HEK293 (cell line): ENCODE data around the gene ZNF670.

Experiments
- CTCF ChIA-PET: fragments of 350-600 bp; formaldehyde crosslinking; extraction: SDS; loops from one replicate; lab custom pipeline; 2021; ENCODE audit warnings: antibody characterized with exemption; lab: Yijun Ruan, JAX
- POLR2A ChIA-PET: fragments of 300-600 bp; formaldehyde crosslinking; extraction: SDS; loops from one replicate; lab custom pipeline; 2020; ENCODE audit warnings: antibody characterized with exemption, inconsistent platforms; lab: Yijun Ruan, JAX
- H3K27ac ChIP-seq: fragments of 200-500 bp; sonication (Bioruptor generic); 2 replicates; pipeline ENCODE4 v1.5.1; 2014; ENCODE audit warnings: low read depth, low read length, control low read depth, inconsistent platforms; ENCODE audit errors: extremely low read depth
- H3K36me3 ChIP-seq, 2 experiments: fragments of 200-500 bp in 1 of 2; sonication (Bioruptor generic) in 1 of 2; 1 replicate in 1 of 2; 2 replicates in 1 of 2; pipeline ENCODE4 v1.5.1; 2014 to 2017; ENCODE audit warnings: inconsistent platforms in 2 of 2, low read length in 2 of 2; ENCODE audit not compliant: control insufficient read depth in 2 of 2, insufficient read depth in 1 of 2
- H3K4me1 ChIP-seq: fragments of 200-500 bp; sonication (Bioruptor generic); 2 replicates; pipeline ENCODE4 v1.5.1; 2014; ENCODE audit warnings: mild to moderate bottlenecking, low read length, inconsistent platforms; ENCODE audit not compliant: control insufficient read depth, insufficient read depth
- H3K4me3 ChIP-seq: 2 replicates; pipeline ENCODE4 v1.5.1; 2011; ENCODE audit warnings: low read depth, mild to moderate bottlenecking, control low read depth, low read length, moderate library complexity
- H3K9me3 ChIP-seq: fragments of 200-500 bp; sonication (Bioruptor generic); 2 replicates; pipeline ENCODE4 v1.5.1; 2014; ENCODE audit warnings: low read depth, low read length, inconsistent platforms; ENCODE audit not compliant: control insufficient read depth, insufficient read depth
- ATF2 ChIP-seq: fragments of 450-650 bp; formaldehyde crosslinking; IDR thresholded peaks from 2 replicates; pipeline ENCODE4 v1.5.1; 2016; ENCODE audit warnings: missing biosample characterization, missing genetic modification characterization, low read depth
- BCL6B ChIP-seq: fragments of 450-650 bp; formaldehyde crosslinking; IDR thresholded peaks from 2 replicates; pipeline ENCODE4 v1.5.1; 2017; ENCODE audit warnings: missing biosample characterization, missing genetic modification characterization
- KLF10 ChIP-seq: fragments of 450-650 bp; IDR thresholded peaks from 2 replicates; pipeline ENCODE4 v1.5.1; 2018; ENCODE audit warnings: missing biosample characterization, mild to moderate bottlenecking, missing genetic modification characterization
- MYNN ChIP-seq: fragments of 450-650 bp; formaldehyde crosslinking; IDR thresholded peaks from 2 replicates; pipeline ENCODE4 v1.5.1; 2016; ENCODE audit warnings: missing biosample characterization, missing genetic modification characterization, borderline replicate concordance
- PRDM1 ChIP-seq: fragments of 450-650 bp; formaldehyde crosslinking; IDR thresholded peaks from 2 replicates; pipeline ENCODE4; 2016; ENCODE audit warnings: missing biosample characterization, missing genetic modification characterization
- SP3 ChIP-seq: fragments of 450-650 bp; formaldehyde crosslinking; IDR thresholded peaks from 2 replicates; pipeline ENCODE4 v1.5.1; 2016; ENCODE audit warnings: missing biosample characterization, missing genetic modification characterization
- ZBTB21 ChIP-seq: fragments of 450-650 bp; formaldehyde crosslinking; IDR thresholded peaks from 2 replicates; pipeline ENCODE4 v1.5.1; 2017; ENCODE audit warnings: missing biosample characterization, missing genetic modification characterization
- ZBTB8A ChIP-seq: fragments of 450-650 bp; formaldehyde crosslinking; IDR thresholded peaks from 2 replicates; pipeline ENCODE4 v1.5.1; 2016; ENCODE audit warnings: missing biosample characterization, missing genetic modification characterization
- ZFP37 ChIP-seq: fragments of 450-650 bp; formaldehyde crosslinking; IDR thresholded peaks from 2 replicates; pipeline ENCODE4 v1.5.1; 2016; ENCODE audit warnings: missing biosample characterization, missing genetic modification characterization
- ZFP41 ChIP-seq: fragments of 450-650 bp; formaldehyde crosslinking; IDR thresholded peaks from 2 replicates; pipeline ENCODE4 v1.5.1; 2016; ENCODE audit warnings: missing biosample characterization, missing genetic modification characterization, borderline replicate concordance
- ZNF157 ChIP-seq: fragments of 450-650 bp; formaldehyde crosslinking; IDR thresholded peaks from 2 replicates; pipeline ENCODE4 v1.5.1; 2016; ENCODE audit warnings: missing biosample characterization, missing genetic modification characterization
- ZNF2 ChIP-seq: fragments of 450-650 bp; formaldehyde crosslinking; IDR thresholded peaks from 2 replicates; pipeline ENCODE4 v1.5.1; 2016; ENCODE audit warnings: missing biosample characterization, missing genetic modification characterization
- ZNF248 ChIP-seq: fragments of 450-650 bp; formaldehyde crosslinking; IDR thresholded peaks from 2 replicates; pipeline ENCODE4 v1.5.1; 2017; ENCODE audit warnings: missing biosample characterization, missing genetic modification characterization
- ZNF292 ChIP-seq: fragments of 450-650 bp; formaldehyde crosslinking; IDR thresholded peaks from 2 replicates; pipeline ENCODE4 v1.5.1; 2016; ENCODE audit warnings: low read depth, missing biosample characterization, missing genetic modification characterization, borderline replicate concordance
- ZNF302 ChIP-seq: fragments of 450-650 bp; formaldehyde crosslinking; IDR thresholded peaks from 2 replicates; pipeline ENCODE4 v1.5.1; 2016; ENCODE audit warnings: missing biosample characterization, missing genetic modification characterization, low read depth
- ZNF311 ChIP-seq: fragments of 450-650 bp; formaldehyde crosslinking; IDR thresholded peaks from 2 replicates; pipeline ENCODE4 v1.5.1; 2017; ENCODE audit warnings: missing biosample characterization, missing genetic modification characterization, borderline replicate concordance
- ZNF37A ChIP-seq: fragments of 450-650 bp; IDR thresholded peaks from 2 replicates; pipeline ENCODE4 v1.5.1; 2018; ENCODE audit warnings: missing biosample characterization, missing genetic modification characterization
- ZNF488 ChIP-seq: fragments of 450-650 bp; formaldehyde crosslinking; IDR thresholded peaks from 2 replicates; pipeline ENCODE4 v1.5.1; 2016; ENCODE audit warnings: missing biosample characterization, missing genetic modification characterization
- ZNF529 ChIP-seq: fragments of 450-650 bp; formaldehyde crosslinking; IDR thresholded peaks from 2 replicates; pipeline ENCODE4 v1.5.1; 2017; ENCODE audit warnings: missing genetic modification characterization, missing biosample characterization; ENCODE audit not compliant: insufficient replicate concordance
- ZNF670 ChIP-seq: fragments of 450-650 bp; formaldehyde crosslinking; IDR thresholded peaks from 2 replicates; pipeline ENCODE4 v1.5.1; 2016; ENCODE audit warnings: missing biosample characterization, missing genetic modification characterization, low read depth
- ZNF777 ChIP-seq: fragments of 450-650 bp; formaldehyde crosslinking; IDR thresholded peaks from 2 replicates; pipeline ENCODE4 v1.5.1; 2017; ENCODE audit warnings: missing biosample characterization, missing genetic modification characterization, borderline replicate concordance

Gene ZNF670

GRCh38 chr1:247096544-247096943 lies 17.9 kb upstream of the ZNF670 start:
- H3K27ac ChIP-seq, result no peak overlapping the region
- H3K9me3 ChIP-seq, result no peaks in the 10 kb centered on the region
- POLR2A ChIA-PET, result no interaction called here
- no peak for TF ChIP-seq ZNF157
- TF ChIP-seq PRDM1 (tag by site-specific recombination), result no peak
- TF ChIP-seq ZFP41, result no peak
- TF ChIP-seq ZFP37, result no peak
- no peak for TF ChIP-seq BCL6B (tag by site-specific recombination)
- TF ChIP-seq SP3 (tag by site-specific recombination), result no peak
- TF ChIP-seq ZNF292 (tag by site-specific recombination), result no peak
- no peak for TF ChIP-seq ZBTB21
- TF ChIP-seq ZNF488, result no peak
- H3K36me3 ChIP-seq, result peaks cover 0 to 38% of the 10 kb centered on the region in 2 experiments; a peak in 1 of 3 replicates
- H3K4me1 ChIP-seq, result no peaks in the 10 kb centered on the region
- H3K4me3 ChIP-seq, result no peak overlapping the region
- CTCF ChIA-PET, result no interaction called here

- H3K4me3 ChIP-seq, result no peak overlapping the region
- POLR2A ChIA-PET, result no interaction called here
- H3K4me1 ChIP-seq, result no peaks in the 10 kb centered on the region
- no peak for TF ChIP-seq ZNF248 (tag by site-specific recombination)
- no peak for TF ChIP-seq KLF10 (tag by site-specific recombination)
- no peak for TF ChIP-seq ZNF311
- TF ChIP-seq ZNF670, result no peak
- no peak for TF ChIP-seq ZNF529 (tag by site-specific recombination)
- no peak for TF ChIP-seq ZNF302 (tag by site-specific recombination)
- no peak for TF ChIP-seq ZNF777
- TF ChIP-seq ATF2 (tag by site-specific recombination), result no peak
- no peak for TF ChIP-seq ZNF2 (tag by site-specific recombination)
- no peak for TF ChIP-seq ZNF37A (tag by site-specific recombination)
- TF ChIP-seq ZBTB8A (tag by site-specific recombination), result no peak
- no peak overlapping the region for H3K27ac ChIP-seq
- H3K9me3 ChIP-seq, result no peaks in the 10 kb centered on the region
- CTCF ChIA-PET, result no interaction called here
- H3K36me3 ChIP-seq, result peaks cover 0 to 33% of the 10 kb centered on the region in 2 experiments; a peak in 1 of 3 replicates
Observed at GRCh38 chr1:247096112-247096511, 17.5 kb upstream of the ZNF670 start.

GRCh38 chr1:247090455-247090854 lies 11.8 kb upstream of the ZNF670 start:
- H3K36me3 ChIP-seq, result no peaks in the 10 kb centered on the region
- no peaks in the 10 kb centered on the region for H3K9me3 ChIP-seq
- no peaks in the 10 kb centered on the region for H3K4me1 ChIP-seq
- no peak overlapping the region for H3K27ac ChIP-seq
- TF ChIP-seq MYNN (tag by site-specific recombination) (no peak), ZFP37 (no peak)
- no peak overlapping the region for H3K4me3 ChIP-seq
- CTCF ChIA-PET, result no interaction called here
- POLR2A ChIA-PET, result no interaction called here
